HG03175 (cell line): ENCODE measurements around the gene OR51G1.

Source experiments
- ATAC-seq: cut with Tn5 transposase; IDR thresholded peaks from one replicate; pipeline ENCODE4 v1.9.1; 2021; ENCODE audit warnings: mild to moderate bottlenecking, moderate library complexity; ENCODE audit not compliant: unreplicated experiment

Gene OR51G1

DNA sequence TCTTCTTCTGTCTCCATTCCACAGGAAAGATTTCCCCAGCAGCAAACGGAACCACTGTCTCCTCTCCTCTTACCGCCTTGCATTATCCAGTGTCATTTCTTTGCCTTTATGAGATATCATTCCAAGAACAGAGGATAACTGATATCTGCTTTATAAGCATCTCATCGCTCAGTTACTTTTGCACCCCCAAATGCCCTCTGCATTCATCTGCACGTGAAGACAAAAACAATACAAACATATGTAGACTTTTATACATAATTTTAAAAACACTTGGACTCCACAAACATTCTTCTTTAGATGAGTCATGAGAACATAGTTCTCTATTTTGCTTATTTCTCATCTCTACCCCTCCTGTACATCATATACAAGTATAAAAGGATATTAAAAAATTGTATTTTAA, 43.0 kb downstream of the OR51G1 start:
- no peak for ATAC-seq
